HG03558 (cell line): ENCODE data around the gene CD69.

ENCODE experiments used
- ATAC-seq: cut with Tn5 transposase; IDR thresholded peaks from one replicate; pipeline ENCODE4 v1.9.1; 2021; ENCODE audit warnings: moderate number of reproducible peaks; ENCODE audit not compliant: unreplicated experiment; ENCODE audit errors: extremely low read depth

The CD69 gene

DNA sequence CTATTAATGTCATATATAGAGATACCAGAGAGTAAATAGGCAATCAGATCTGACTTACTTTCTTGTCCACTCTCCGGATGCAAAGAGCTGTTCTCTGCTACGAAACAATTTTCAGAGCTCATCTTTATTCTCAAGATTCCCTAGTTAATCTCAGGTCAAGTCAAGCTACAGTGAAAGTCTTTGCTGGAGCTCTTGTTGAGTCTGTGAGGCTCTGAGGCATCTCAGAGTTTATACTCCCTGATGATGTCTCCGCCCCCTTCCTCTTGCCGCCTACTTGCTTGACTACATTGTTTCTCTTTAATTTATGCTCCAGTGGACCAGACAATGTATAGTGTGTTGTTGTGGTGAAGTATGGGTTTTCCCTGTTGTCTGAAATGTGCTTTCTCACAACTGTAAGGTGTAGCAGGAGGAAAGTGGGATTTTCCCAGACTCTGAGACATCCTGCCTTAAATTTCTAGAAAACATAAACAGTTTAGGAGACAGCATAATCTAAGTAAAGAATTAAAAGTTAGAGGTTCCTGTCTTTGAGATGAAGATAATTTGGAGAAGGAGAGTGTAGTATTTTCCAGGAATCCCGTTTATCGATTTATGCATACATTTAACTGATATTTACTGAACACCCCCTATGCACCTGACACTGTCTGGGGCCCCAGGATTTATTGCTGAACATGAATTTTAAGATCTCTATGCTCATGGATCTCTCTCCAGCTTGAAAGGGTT lies at the start of gene CD69:
TSS of gene CD69 (minus strand) at position 203 of the 720 bp plus-strand sequence. CDS start at position 122, 81 bp downstream.
- ATAC-seq = peak; percentile 20

- ATAC-seq = no peak
These were observed 49.2 kb upstream of the CD69 start for GRCh38 chr12:9809866-9810265.

DNA sequence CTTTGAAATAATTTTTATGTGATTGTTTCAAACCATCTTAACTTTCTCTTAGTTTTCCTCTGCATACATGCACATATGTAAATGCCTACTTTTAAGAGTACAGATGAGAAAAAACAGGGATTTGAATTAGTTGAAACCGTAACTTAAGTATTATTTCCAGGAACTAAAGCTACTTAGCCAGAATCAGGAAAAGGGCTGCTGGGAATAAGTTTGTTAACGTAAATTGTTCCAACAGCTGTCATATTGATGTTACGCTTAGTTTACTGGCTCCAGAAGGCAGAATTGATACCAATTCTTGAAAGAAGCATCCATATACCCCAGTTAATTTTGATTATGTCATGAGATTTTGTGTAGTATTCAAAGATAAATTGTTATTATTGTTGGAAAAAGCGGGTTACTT lies 48.6 kb upstream of the CD69 start:
- no peak for ATAC-seq

DNA sequence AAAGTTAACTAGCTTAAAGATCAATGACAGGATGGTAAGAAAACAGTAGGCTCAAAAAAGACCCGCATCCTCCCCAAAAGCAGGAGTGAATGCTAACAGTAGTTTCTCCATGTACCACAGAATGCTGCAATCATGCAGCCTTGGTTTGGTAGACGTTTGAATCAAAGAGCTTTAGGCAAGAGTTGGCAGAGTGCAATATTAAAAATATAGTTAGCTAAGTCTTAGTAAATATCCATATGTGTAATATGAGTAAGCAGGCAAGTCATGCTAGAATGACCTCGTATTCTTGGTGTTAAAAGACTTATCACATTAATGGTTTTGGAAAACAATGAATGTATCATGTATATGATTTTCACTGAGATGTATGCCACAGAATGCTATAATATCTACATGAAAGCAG lies 47.8 kb upstream of the CD69 start:
- ATAC-seq = no peak

DNA sequence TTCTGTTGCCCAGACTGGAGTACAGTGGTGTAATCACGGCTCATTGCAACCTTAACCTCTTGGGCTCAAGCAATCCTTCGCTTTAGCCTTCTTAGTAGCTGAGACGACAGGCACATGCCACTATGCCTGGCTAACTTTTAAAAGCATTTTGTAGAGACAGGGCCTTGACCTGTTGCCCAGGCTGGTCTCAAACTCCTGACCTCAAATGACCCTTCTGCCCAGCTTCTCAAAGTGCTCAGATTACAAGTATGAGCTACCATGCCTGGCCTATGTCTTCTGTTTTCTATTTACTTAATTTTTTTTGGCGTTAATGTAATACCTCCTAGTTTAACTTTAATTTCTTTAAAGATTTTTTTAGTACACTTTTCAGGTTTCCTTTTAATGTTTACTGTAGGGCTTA lies 46.0 kb upstream of the CD69 start:
- no peak for ATAC-seq

GRCh38 chr12:9805883-9806282 lies 45.2 kb upstream of the CD69 start:
- no peak for ATAC-seq

DNA sequence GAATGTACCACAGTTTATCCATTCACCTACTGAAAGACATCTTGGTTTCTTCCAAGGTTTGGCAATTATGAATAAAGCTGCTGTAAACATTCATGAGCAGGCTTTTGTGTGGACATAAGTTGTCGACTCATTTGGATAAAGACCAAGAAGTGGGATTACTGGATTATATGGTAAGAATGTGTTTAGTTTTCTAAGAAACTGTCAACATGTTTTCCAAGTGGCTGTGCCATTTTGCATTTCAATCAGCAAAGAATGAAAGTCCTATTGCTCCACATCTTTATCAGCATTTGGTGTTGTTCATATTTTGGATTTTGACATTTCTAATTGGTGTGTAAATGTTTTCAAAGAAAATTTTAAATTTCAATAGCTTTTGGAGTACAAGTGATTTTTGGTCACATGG lies 39.3 kb upstream of the CD69 start:
- ATAC-seq = no peak

GRCh38 chr12:9797722-9798619 lies 37.3 kb upstream of the CD69 start:
- ATAC-seq = peak; percentile 79

DNA sequence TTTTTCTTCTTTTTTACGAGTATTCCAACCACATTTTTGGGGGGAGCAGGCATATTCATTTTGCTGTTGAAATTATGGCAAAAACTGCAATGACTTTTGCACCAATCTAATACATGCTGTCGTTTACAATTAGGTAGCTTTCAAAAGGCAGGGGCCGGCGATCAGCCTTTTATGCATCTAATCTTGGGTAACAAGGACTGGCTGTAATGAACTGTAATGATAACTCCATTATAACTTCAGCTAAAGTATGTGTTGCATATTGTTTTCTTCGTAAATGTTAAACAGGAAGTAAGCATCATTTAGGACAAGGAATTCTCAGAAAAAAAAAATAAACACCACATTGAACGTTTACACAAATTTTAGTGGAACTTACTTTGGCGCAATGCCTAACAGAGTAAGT lies 36.3 kb upstream of the CD69 start:
- ATAC-seq = no peak

GRCh38 chr12:9796346-9796745 lies 35.6 kb upstream of the CD69 start:
- ATAC-seq = no peak

DNA sequence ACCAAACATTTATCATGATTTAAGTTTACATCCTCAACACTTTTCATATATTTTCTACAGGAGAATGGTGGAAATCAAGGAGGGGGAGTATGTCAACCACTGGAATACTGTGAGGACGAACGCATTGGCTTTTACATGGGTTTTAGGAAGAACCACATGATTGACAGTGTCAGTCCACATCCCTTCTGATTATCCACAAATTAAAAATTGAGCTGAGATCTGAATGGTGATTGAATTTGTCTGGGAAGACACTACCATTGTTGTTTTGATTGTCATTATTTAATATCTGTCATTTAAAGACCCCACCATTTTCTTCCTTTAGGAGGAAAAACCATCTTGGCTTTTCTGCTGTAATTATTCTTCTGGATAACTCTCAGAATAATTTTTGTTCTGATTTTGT lies 35.2 kb upstream of the CD69 start:
- no peak for ATAC-seq

- no peak for ATAC-seq
These were observed 33.9 kb upstream of the CD69 start for GRCh38 chr12:9794484-9795093.

DNA sequence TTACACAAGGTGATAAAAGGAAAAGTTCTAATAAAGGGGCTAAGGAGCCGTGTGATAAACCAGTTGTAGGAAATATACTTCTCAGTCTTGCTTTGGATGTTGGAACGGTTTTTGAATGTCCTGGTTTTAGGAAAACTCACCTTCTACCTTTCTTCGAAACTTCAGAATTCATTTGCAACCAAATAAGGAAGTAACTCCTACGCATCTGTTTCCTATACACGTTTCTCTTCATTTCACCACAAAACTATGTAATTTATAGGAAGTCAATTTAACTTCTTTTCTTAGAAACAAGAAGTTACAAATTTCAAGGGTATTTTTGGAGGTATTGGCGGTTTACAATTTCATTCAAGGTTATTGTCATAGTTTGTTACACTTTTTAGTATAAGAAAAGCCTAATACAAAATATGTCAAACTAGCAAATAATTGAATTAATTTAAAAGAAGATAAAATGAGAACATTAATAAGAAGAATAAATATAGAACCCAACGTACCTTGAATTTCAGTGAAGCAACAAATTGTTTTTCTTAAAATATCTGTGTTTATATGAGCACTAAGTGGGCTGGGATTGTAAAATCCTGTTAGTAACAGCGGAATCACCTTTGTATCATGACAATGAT lies 33.2 kb upstream of the CD69 start:
- no peak for ATAC-seq

DNA sequence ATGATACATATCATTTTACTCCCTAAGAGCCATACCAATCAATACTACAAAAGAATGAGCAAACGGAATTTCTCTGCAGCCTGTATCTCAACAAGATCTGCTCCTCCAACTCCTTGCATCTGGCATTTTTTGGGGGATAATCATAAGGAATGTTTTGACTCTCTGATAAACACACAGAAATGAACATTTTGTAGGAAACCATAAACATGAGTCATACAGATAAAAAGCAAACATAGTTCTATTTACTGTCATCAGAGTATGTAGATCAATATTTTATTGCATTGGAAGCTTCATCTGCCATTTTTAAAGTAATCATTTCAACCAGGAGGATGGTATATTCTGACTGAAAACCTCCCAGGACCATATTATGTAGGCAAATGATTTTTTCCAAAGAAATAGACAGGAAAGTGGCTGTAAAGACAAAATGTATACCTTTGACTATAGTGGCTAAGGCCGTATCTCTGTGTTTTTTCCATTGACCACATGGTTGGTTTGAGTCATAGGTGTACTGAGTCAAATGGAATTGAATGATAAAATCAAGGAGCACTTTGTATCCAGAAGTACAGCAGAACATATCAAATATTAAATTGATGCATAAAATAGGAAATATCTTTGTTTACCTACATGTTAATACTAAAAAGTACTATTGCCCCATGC lies 32.4 kb upstream of the CD69 start:
- no peak for ATAC-seq

DNA sequence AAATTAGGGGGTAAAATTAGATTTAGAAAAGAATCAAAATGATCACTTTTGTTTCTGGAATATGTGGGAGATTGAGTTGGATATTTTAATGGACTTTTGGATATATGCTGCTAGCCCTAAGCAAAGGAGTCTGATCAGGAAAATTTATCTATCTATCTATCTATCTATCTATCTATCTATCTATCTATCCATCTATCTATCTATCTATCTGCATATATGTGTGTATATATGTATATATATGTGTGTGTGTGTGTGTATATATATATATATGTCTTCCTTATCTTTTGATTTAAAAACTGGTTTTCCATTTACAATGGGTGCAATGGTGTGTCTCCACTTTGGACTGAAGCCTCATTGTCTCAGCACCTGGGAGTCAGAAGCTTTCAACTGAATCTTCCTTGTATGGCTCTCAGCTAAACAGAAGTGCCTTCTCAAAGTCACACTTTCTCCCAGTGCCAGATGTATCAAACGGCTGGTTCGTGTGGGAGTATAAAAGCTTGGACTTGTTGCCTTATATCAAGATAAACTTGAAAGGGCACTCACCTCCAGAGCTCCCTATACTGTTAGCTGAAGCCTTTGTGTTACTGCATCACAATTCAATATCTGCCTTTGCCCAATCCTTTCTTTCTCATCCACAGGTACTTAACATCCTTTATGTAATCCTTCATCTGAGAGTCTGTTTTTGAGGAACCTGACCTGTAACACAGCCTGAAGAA lies 31.6 kb upstream of the CD69 start:
- no peak for ATAC-seq

GRCh38 chr12:9786726-9787717 lies 26.3 kb upstream of the CD69 start:
- ATAC-seq = no peak

DNA sequence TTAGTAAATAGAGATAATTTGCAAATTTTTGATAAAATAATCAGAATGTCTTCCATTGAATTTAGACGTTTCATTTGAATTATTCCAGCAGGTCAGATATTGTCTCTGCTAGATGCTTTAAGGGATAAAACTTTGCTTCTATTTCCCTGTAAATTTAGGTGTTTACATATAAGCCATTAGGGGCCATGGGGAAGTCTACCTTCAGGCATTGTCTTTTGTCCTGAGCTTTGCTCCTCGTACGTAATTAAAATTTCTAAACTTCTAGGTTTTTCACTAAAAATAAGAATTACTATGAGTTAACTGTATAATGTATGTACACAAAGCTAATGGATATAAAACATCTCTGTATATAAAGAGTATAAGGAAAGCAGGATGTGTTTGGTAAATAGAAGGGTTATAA lies 24.1 kb upstream of the CD69 start:
- ATAC-seq = no peak

- no peak for ATAC-seq
These were observed 23.6 kb upstream of the CD69 start for GRCh38 chr12:9784326-9784725.
